PFSK-1 (cell line): ENCODE measurements around the gene FBLN1.

ENCODE experiments used
- FOXP2 ChIP-seq: optimal IDR thresholded peaks from 2 replicates; pipeline ENCODE3; 2011; ENCODE audit warnings: borderline replicate concordance, control low read depth, inconsistent platforms; ENCODE audit not compliant: insufficient read depth; ENCODE audit errors: extremely low read length, extremely low read depth
- POLR2AphosphoS5 ChIP-seq: IDR thresholded peaks from 2 replicates; pipeline ENCODE4 v1.6.1; 2012; ENCODE audit warnings: low read depth, mild to moderate bottlenecking, control low read depth, low read length, moderate library complexity
- REST ChIP-seq, 2 experiments: IDR thresholded peaks; 2 replicates each; pipeline versions ENCODE4 v1.6.1 to v1.8.0; 2011 to 2012; ENCODE audit warnings: low read depth in 2 of 2, low read length in 2 of 2, control low read depth in 1 of 2, inconsistent platforms in 1 of 2, mild to moderate bottlenecking in 1 of 2, moderate library complexity in 1 of 2; ENCODE audit not compliant: insufficient read depth in 1 of 2
- SIN3A ChIP-seq: IDR thresholded peaks from 2 replicates; pipeline ENCODE4 v1.6.1; 2012; ENCODE audit warnings: mild to moderate bottlenecking, low read length, moderate library complexity, borderline replicate concordance; ENCODE audit not compliant: insufficient read depth
- TAF1 ChIP-seq: IDR thresholded peaks from 2 replicates; pipeline ENCODE4 v1.6.1; 2012; ENCODE audit warnings: low read length, control low read depth, borderline replicate concordance; ENCODE audit not compliant: insufficient read depth

FBLN1 gene

DNA sequence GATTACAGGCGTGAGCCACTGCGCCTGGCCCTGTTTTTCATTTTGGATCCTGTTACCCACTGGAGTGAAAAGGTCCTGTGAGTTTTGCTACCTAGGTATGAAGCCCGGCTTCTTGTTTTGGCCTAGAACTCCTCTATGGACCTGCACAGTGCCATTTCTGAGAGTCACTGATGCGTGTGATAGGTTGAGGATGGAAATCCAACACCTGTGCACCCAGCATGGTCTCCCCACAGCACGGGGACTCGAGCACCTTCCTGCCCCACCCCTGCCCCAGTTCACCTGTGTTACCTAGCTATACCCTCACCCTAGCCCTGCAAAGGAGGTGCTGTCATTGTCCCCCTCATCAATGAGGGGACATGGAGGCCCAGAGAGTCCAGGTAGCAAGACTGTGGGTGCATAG, 5.1 kb downstream of the FBLN1 start:
- no peak for TF ChIP-seq REST (IDR thresholded peaks at IDR 0.05; ENCODE audit: insufficient read depth in 1 of 2, low read depth in 2 of 2, low read length in 2 of 2)
- no peak for TF ChIP-seq FOXP2
- TF ChIP-seq SIN3A, result no peak

DNA sequence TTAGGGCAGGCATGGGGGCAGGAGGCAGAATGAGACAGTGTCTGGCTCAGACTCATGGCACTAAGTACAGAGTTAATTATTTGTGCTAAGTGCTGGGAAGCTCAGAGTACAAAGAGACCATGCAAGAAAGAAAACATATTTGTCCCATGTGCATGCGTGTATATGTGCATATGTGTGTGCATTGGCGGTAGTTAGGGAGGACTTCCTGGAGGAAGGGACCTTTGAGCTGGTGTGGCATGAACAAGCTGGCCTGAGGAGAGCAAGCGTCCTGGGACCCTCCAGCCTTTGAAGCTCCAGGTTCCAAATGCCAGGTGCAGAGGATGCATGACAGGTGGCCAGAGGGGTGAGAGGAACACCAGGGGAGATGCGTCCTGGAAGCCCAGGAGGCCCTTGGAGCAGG, 6.1 kb downstream of the FBLN1 start:
- TF ChIP-seq SIN3A (no peak), FOXP2 (no peak), POLR2AphosphoS5 (no peak), TAF1 (no peak), REST (IDR thresholded peaks at IDR 0.05; ENCODE audit: insufficient read depth in 1 of 2, low read depth in 2 of 2, low read length in 2 of 2) (no peak)

DNA sequence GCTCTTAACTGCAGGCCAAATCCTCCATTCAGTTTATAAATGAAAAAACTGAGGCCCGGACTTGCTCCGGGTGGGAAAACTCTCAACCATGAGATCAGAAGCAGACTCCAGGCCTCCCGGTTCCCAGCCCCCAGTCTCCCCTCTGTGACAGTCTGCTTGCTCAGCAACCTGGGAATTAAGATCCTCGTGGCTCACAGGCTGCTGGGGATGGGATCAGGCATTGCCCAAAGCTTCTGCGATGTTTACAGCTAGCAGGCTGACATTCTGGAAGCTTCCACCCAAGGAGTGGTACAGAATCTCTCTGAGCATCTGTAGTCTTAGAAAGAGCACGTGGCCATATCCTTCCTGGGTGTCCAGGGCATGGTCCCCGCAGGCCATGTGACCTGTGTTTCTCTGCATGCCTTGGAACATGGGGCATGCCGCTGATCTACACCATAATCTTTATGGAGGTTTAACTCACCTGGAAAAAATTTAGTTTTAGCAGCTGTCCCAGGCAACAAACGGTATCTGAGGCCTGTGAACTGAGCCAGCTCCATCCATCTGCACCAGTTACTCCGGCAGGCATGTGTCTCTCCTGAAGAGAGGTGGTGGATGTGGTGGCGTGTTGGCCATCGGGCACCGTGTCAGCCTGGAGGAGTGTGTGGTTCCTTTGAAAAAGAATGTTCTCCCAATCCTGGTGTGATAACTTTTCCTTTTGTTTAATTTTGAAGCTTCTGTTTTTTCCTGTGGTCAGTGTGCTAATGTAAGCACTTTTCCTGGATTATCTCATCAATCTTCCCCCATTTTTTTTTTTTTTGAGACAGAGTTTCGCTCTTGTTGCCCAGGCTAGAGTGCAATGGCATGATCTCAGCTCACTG, 7.9 kb downstream of the FBLN1 start:
- TF ChIP-seq REST (IDR thresholded peaks at IDR 0.05; ENCODE audit: insufficient read depth in 1 of 2, low read depth in 2 of 2, low read length in 2 of 2) (no peak), TAF1 (no peak), POLR2AphosphoS5 (no peak), FOXP2 (no peak), SIN3A (no peak)

DNA sequence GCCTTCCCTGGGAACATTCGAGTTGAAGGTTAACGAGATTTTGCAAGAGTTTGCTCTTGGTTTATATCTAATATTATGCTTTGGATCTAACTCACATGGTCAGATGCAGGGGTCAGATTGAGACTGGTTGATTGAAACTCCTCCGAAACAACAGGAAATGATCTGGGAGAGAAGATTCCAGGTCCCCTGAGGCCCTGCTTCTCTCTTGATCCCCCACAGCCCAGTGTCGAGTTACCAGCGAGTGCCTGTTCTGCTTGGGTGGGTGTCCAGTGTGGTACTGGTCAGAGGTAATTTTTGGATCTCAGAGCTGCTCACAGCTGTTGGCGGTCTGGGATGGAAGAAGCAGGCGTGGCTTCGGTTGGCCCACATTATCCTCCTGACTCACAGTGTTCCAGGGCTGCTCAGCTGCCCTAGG, 9.2 kb downstream of the FBLN1 start:
- TF ChIP-seq REST (IDR thresholded peaks at IDR 0.05; ENCODE audit: insufficient read depth in 1 of 2, low read depth in 2 of 2, low read length in 2 of 2), result no peak
- TF ChIP-seq SIN3A, result no peak
- TF ChIP-seq POLR2AphosphoS5, result no peak
- TF ChIP-seq FOXP2, result no peak
- no peak for TF ChIP-seq TAF1
